Mesenchymal stem cell (in vitro differentiated cells and primary cell): ENCODE data around the gene PWWP2B.

ENCODE experiments used
- DNase-seq: peaks from one replicate; pipeline ENCODE4 v3.0.0-alpha.2; 2013
- H2AFZ ChIP-seq: one replicate; pipeline ENCODE4 v1.6.1; 2013; ENCODE audit warnings: low read depth, mild to moderate bottlenecking, control low read depth, inconsistent platforms, low read length, moderate library complexity
- H2AK5ac ChIP-seq: 2 replicates; pipeline ENCODE4 v1.6.1; 2013; ENCODE audit warnings: low read length, moderate library complexity, mild to moderate bottlenecking, inconsistent platforms; ENCODE audit not compliant: severe bottlenecking
- H2BK120ac ChIP-seq: one replicate; pipeline ENCODE4 v1.6.1; 2013; ENCODE audit warnings: low read depth, mild to moderate bottlenecking, inconsistent platforms, low read length, moderate library complexity
- H2BK12ac ChIP-seq, 2 experiments: one replicate each; pipeline ENCODE4 v1.6.1; 2013; ENCODE audit warnings: inconsistent platforms in 2 of 2, low read length in 2 of 2, mild to moderate bottlenecking in 2 of 2, moderate library complexity in 2 of 2, control low read depth in 1 of 2
- H2BK15ac ChIP-seq: one replicate; pipeline ENCODE4 v1.6.1; 2013; ENCODE audit warnings: mild to moderate bottlenecking, low read depth, inconsistent platforms; ENCODE audit not compliant: poor library complexity, severe bottlenecking
- H2BK5ac ChIP-seq: 2 replicates; pipeline ENCODE4 v1.6.1; 2013; ENCODE audit warnings: low read depth, mild to moderate bottlenecking, low read length, control low read depth, inconsistent platforms; ENCODE audit not compliant: poor library complexity, severe bottlenecking
- H3K14ac ChIP-seq, 2 experiments: one replicate each; pipeline ENCODE4 v1.6.1; 2013; ENCODE audit warnings: inconsistent platforms in 2 of 2, low read length in 2 of 2, control low read depth in 1 of 2, mild to moderate bottlenecking in 1 of 2, moderate library complexity in 1 of 2
- H3K18ac ChIP-seq, 2 experiments: one replicate each; pipeline ENCODE4 v1.6.1; 2013; ENCODE audit warnings: inconsistent platforms in 2 of 2, low read length in 2 of 2, control low read depth in 1 of 2, low read depth in 1 of 2, mild to moderate bottlenecking in 1 of 2
- H3K23ac ChIP-seq, 2 experiments: one replicate each; pipeline ENCODE4 v1.6.1; 2013; ENCODE audit warnings: inconsistent platforms in 2 of 2, low read length in 2 of 2, mild to moderate bottlenecking in 2 of 2, moderate library complexity in 2 of 2, control low read depth in 1 of 2
- H3K27ac ChIP-seq: 2 replicates; pipeline ENCODE4 v1.5.1; 2013; ENCODE audit warnings: mild to moderate bottlenecking, moderate library complexity, low read length, control low read depth, inconsistent platforms; ENCODE audit not compliant: poor library complexity, severe bottlenecking
- H3K27me3 ChIP-seq, 2 experiments: 2 replicates each; pipeline versions ENCODE4 v1.6.1 to v1.7.0; 2013; ENCODE audit warnings: low read length in 2 of 2, mild to moderate bottlenecking in 2 of 2, moderate library complexity in 2 of 2, control low read depth in 1 of 2, inconsistent platforms in 1 of 2; ENCODE audit not compliant: control insufficient read depth in 1 of 2, insufficient read depth in 1 of 2
- H3K36me3 ChIP-seq, 2 experiments: 2 replicates each; pipeline versions ENCODE4 v1.6.1 to v1.7.0; 2013; ENCODE audit warnings: low read length in 2 of 2, control low read depth in 1 of 2, inconsistent platforms in 1 of 2, low read depth in 1 of 2, mild to moderate bottlenecking in 1 of 2; ENCODE audit not compliant: insufficient read depth in 2 of 2, control insufficient read depth in 1 of 2
- H3K4ac ChIP-seq, 2 experiments: one replicate each; pipeline ENCODE4 v1.6.1; 2013; ENCODE audit warnings: inconsistent platforms in 2 of 2, low read length in 2 of 2, mild to moderate bottlenecking in 2 of 2, moderate library complexity in 2 of 2, control low read depth in 1 of 2, low read depth in 1 of 2
- H3K4me1 ChIP-seq: 2 replicates; pipeline ENCODE4 v1.6.1; 2013; ENCODE audit warnings: low read depth, low read length, control low read depth; ENCODE audit not compliant: control insufficient read depth, insufficient read depth
- H3K4me2 ChIP-seq: 2 replicates; pipeline ENCODE4 v1.6.1; 2013; ENCODE audit warnings: low read length, mild to moderate bottlenecking, inconsistent platforms; ENCODE audit not compliant: poor library complexity, severe bottlenecking
- H3K4me3 ChIP-seq, 2 experiments: 2 replicates each; pipeline versions ENCODE4 v1.5.1 to v1.7.0; 2013; ENCODE audit warnings: low read length in 2 of 2, mild to moderate bottlenecking in 2 of 2, control low read depth in 1 of 2, low read depth in 1 of 2; ENCODE audit not compliant: insufficient read depth in 1 of 2
- H3K79me1 ChIP-seq: replicated peaks from 2 replicates; pipeline ENCODE4 v1.6.1; 2013; ENCODE audit warnings: mild to moderate bottlenecking, control low read depth, low read length, inconsistent platforms; ENCODE audit not compliant: poor library complexity, severe bottlenecking
- H3K9ac ChIP-seq: 2 replicates; pipeline ENCODE4 v1.7.0; 2013; ENCODE audit warnings: mild to moderate bottlenecking, low read length, moderate library complexity
- H3K9me3 ChIP-seq: 2 replicates; pipeline ENCODE4 v1.7.0; 2013; ENCODE audit warnings: mild to moderate bottlenecking, low read length; ENCODE audit not compliant: control insufficient read depth
- H4K8ac ChIP-seq: one replicate; pipeline ENCODE4 v1.6.1; 2013; ENCODE audit warnings: inconsistent platforms, mild to moderate bottlenecking, low read length, moderate library complexity
- H4K91ac ChIP-seq: one replicate; pipeline ENCODE4 v1.6.1; 2013; ENCODE audit warnings: mild to moderate bottlenecking, low read length, inconsistent platforms
- WGBS: methylation state at CpG from one replicate; pipeline ENCODE4 v1.1.7; 2013; ENCODE audit warnings: mixed read lengths; 5-methylcytosine and 5-hydroxymethylcytosine counted together

Gene PWWP2B

GRCh38 chr10:132454296-132455198 is 57.5 kb downstream of the PWWP2B start:
- Histone ChIP-seq H3K36me3 (no peaks in the 10 kb centered on the region), H3K79me1 (no peaks in the 10 kb centered on the region), H3K4ac (no peak overlapping the region), H3K9me3 (no peaks in the 10 kb centered on the region), H3K23ac (no peak overlapping the region), H3K9ac (no peak overlapping the region), H3K18ac (no peak overlapping the region), H4K91ac (peak overlapping the region; percentile 44), H2BK15ac (no peak overlapping the region), H3K4me3 (no peak overlapping the region), H2AK5ac (no peak overlapping the region), H3K4me2 (no peak overlapping the region), H4K8ac (peak overlapping the region; percentile 29), H2BK12ac (no peak overlapping the region), H3K27ac (no peak overlapping the region), H2AFZ (no peak overlapping the region), H3K4me1 (peaks cover 21% of the 10 kb centered on the region), H3K27me3 (peaks cover 36 to 42% of the 10 kb centered on the region in 2 experiments), H2BK120ac (no peak overlapping the region), H3K14ac (no peak overlapping the region), H2BK5ac (no peak overlapping the region)
- 92% methylated on average over 30 of the region's 30 CpGs for WGBS
- DNase-seq: no peak

- Histone ChIP-seq H2AFZ (no peak overlapping the region), H3K36me3 (no peaks in the 10 kb centered on the region), H3K4ac (no peak overlapping the region), H2BK120ac (no peak overlapping the region), H3K79me1 (no peaks in the 10 kb centered on the region), H3K9me3 (no peaks in the 10 kb centered on the region), H2BK5ac (no peak overlapping the region), H3K4me1 (peaks cover 19% of the 10 kb centered on the region), H2AK5ac (no peak overlapping the region), H3K4me3 (no peak overlapping the region), H3K27ac (no peak overlapping the region), H2BK15ac (no peak overlapping the region), H3K27me3 (peaks cover 42 to 51% of the 10 kb centered on the region in 2 experiments), H3K18ac (no peak overlapping the region), H3K9ac (no peak overlapping the region), H2BK12ac (no peak overlapping the region), H3K23ac (no peak overlapping the region), H3K4me2 (no peak overlapping the region), H4K8ac (no peak overlapping the region), H4K91ac (no peak overlapping the region), H3K14ac (no peak overlapping the region)
- no peak for DNase-seq
- WGBS: 82% methylated on average over 19 of the region's 19 CpGs
These were observed 58.5 kb downstream of the PWWP2B start for GRCh38 chr10:132455441-132455971.

GRCh38 chr10:132455986-132456847 is 59.2 kb downstream of the PWWP2B start:
- H4K91ac ChIP-seq: peak overlapping the region; percentile 28
- no peak overlapping the region for H2BK5ac ChIP-seq
- H3K9ac ChIP-seq: no peak overlapping the region
- no peak overlapping the region for H3K4me2 ChIP-seq
- no peak overlapping the region for H3K27ac ChIP-seq
- H2BK15ac ChIP-seq: no peak overlapping the region
- H3K79me1 ChIP-seq: no peaks in the 10 kb centered on the region
- H3K27me3 ChIP-seq: peaks cover 49 to 52% of the 10 kb centered on the region in 2 experiments
- H3K9me3 ChIP-seq: no peaks in the 10 kb centered on the region
- no peak for DNase-seq
- peak overlapping the region in 1 of 2 experiments; percentile 1 for H3K4ac ChIP-seq
- H3K4me3 ChIP-seq: no peak overlapping the region
- H2AFZ ChIP-seq: no peak overlapping the region
- H3K4me1 ChIP-seq: peaks cover 19% of the 10 kb centered on the region
- no peak overlapping the region for H2BK120ac ChIP-seq
- no peak overlapping the region for H2AK5ac ChIP-seq
- H4K8ac ChIP-seq: no peak overlapping the region
- H3K36me3 ChIP-seq: no peaks in the 10 kb centered on the region
- peak overlapping the region in 1 of 2 experiments; percentile 38 for H3K14ac ChIP-seq
- no peak overlapping the region for H3K23ac ChIP-seq
- H2BK12ac ChIP-seq: no peak overlapping the region
- H3K18ac ChIP-seq: no peak overlapping the region
- WGBS: 88% methylated on average over 17 of the region's 17 CpGs

DNA sequence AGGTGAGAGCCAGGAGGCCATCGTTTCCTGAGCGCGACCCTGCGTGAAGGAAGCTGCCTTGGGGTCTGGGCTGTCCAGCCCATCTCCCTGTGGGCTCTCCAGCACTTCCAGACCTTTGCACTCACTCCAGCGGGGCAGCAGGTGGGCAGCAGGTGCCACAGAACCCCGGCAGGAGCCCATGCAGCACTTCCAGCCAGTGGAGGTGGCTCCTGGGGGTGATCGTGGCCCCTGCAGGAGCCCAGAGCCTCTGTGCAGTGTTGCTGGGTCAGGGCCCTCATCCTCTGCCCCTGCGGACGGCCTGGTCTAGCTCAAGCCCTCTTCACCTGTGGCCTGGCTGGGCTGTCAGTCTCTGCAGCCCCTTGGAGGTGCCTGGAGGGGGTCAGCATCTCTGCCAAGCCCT is 59.9 kb downstream of the PWWP2B start:
- Histone ChIP-seq H2BK12ac (no peak overlapping the region), H3K14ac (no peak overlapping the region), H3K9ac (no peak overlapping the region), H3K4ac (peak overlapping the region in 1 of 2 experiments; percentile 13), H2BK120ac (no peak overlapping the region), H2BK15ac (no peak overlapping the region), H3K4me2 (no peak overlapping the region), H3K36me3 (no peaks in the 10 kb centered on the region), H3K4me3 (no peak overlapping the region), H2AFZ (no peak overlapping the region), H3K18ac (no peak overlapping the region), H4K91ac (peak overlapping the region; percentile 28), H2BK5ac (no peak overlapping the region), H3K27me3 (peaks cover 52 to 55% of the 10 kb centered on the region in 2 experiments), H3K79me1 (no peaks in the 10 kb centered on the region), H4K8ac (no peak overlapping the region), H2AK5ac (no peak overlapping the region), H3K27ac (no peak overlapping the region), H3K9me3 (no peaks in the 10 kb centered on the region), H3K4me1 (peaks cover 19% of the 10 kb centered on the region), H3K23ac (no peak overlapping the region)
- 79% methylated on average over 9 of the region's 9 CpGs for WGBS
- no peak for DNase-seq
